IPS DF 19.7 (cell line): ENCODE measurements around the gene BCAP29.

Experiments used
- DNase-seq: peaks from one replicate; pipeline ENCODE4 v3.0.0-alpha.2; 2013; ENCODE audit warnings: low read depth, low spot score

The BCAP29 gene

DNA sequence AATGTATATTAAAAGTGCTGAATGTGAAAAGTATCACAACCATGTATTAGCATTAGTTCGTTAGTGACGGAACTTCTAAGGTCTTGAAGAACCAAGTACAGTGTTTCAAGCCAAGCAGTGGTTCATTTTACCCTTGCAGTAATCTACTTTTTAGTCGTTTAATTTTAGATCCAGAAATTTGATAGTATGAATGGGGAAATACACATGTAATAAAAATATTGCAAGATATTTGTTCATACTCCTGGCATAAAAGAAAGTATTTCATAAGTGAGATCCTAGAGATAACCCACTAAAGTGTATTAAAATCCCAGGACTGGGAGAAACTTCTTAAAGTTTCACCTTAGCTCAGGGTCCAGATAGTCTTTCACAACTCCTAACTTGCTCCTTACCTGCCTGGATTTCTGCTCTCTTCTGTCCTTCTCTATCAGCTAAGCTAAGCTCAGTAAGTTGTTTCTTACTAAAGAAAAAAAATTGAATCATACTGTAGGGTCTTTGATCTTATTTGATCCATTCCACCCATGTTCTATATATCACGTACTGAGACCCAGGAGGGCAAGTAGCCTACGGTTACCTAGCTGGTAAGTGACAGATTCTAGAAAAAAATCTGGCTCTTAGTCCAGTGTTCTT is 1.5 kb downstream of the BCAP29 start:
- DNase-seq: no peak

DNA sequence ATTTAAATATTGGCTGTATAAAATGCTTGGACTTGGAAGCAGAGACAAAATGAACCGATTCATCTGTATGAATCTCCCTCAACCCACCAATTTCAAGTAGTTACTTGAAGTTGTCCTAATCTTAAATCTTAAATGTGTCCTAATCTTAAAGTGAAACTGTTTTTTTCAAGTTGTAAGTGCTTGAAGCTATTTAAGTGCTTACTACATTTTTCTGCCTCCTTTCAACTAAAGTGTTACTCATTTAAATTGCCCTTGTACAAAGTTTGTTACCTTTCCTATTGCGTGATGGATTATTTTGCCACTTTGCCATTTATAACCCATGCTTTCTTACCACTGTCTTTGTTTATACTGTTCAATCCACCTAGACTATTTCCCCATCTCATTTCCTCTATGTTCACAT is 2.8 kb downstream of the BCAP29 start:
- no peak for DNase-seq

DNA sequence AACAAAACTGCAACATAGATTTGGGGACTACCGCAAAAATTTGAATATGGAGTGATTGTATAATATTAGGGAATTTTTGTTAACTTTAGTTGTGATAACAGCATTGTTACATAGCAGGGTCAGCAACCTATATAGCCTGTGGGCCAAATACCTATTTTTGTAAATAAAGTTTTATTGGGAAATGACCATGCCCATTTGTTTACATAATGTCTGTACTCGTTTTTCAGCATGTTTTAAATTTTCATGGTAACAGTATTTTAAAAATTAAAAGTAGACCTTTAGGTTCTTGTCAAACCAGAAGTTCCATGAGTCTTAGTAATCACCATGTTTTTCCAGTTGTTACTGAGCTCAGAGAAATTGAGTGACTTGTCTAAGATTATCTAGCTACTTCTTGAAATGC is 4.7 kb downstream of the BCAP29 start:
- DNase-seq: no peak

DNA sequence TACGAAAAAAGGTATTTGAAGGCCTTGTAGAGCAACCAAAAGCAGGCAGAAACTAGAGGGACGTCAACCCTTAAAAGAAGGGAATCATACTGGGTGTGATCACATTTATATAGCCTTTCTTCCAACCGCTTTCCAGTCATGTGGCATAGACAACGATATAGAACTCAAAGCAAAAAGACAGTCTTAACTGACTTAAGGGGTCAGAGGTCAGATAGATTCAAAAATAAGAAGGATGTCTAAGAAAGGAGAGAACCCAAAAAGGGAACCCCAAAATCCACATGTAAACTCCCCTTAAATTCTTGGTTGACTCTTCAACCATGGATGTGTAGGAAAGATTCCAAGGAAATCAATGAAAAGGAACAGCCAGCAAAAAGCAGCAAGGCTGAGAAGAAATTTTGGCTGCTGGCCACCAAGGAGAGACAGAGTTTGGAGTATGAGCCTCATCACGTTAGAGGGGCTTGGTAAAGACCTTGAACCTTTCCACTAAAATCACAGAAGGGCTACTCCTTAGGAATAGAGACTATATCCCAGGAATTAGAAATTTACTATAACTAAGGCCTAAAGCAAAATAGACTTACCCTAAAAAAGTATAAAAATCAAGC is 8.6 kb downstream of the BCAP29 start:
- no peak for DNase-seq

DNA sequence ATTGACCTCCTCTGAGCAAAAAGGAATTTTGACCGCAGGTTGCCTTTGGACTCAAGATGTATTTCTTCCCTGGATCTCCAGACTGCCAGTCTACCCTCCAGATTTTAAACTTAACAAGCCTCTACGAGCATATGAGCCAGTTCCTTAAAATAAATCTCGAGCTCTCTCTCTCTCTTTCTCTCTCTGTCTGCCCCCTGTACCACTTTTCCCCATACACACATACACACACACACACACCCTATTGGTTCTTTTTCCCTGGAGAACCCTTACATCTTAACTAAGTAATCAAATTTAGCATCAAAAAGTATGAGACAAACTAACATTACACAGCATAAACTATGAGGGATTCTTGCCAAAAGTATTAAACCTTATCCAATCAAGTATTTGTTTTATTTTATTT is 11.4 kb downstream of the BCAP29 start:
- no peak for DNase-seq

DNA sequence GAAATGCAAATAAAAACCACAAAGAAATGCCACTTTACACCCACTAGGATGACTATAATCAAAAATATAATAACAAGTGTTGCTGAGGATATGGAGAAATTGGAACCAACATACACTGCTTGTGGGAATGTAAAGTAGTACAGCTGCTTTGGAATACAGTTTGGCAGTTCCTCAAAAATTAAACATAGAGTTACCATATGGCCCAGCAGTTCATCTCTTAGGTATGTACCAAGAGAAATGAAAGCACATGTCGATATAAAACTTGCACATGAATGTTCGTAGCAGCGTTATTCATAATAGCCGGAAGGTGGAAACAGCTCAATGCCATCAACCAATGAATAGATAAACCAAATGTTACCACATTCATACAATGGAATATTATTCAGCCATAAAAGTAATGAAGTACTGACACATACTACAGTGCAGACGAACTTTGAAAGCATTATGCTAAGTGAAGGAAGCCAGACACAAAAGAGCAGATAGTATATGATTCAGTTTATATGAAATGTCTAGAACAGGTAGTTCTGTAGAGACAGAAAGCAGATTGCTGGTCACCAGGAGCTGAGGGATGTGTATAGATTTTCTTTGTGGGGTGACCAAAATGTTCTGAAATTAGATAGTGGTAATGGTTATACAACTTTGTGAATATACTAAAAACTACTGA is 12.4 kb downstream of the BCAP29 start:
- DNase-seq: no peak

DNA sequence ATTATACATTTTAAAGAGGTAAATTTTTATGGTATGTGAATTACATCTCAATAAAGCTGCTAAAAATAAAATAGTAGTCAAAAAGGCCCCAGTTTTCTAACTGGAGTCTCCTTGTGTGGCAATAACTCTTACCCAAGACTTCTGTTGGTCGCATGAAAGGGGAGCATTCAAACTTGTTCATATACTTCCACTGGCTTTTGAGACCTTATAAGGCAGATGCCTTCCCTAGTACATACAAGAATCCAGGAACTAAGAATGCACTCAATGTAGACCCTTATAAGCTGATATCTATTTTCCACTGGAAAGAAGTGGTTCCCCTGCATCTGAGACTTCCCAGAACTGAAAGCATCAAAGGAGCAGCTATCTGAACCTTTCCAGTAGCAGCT is 13.0 kb downstream of the BCAP29 start:
- no peak for DNase-seq

DNA sequence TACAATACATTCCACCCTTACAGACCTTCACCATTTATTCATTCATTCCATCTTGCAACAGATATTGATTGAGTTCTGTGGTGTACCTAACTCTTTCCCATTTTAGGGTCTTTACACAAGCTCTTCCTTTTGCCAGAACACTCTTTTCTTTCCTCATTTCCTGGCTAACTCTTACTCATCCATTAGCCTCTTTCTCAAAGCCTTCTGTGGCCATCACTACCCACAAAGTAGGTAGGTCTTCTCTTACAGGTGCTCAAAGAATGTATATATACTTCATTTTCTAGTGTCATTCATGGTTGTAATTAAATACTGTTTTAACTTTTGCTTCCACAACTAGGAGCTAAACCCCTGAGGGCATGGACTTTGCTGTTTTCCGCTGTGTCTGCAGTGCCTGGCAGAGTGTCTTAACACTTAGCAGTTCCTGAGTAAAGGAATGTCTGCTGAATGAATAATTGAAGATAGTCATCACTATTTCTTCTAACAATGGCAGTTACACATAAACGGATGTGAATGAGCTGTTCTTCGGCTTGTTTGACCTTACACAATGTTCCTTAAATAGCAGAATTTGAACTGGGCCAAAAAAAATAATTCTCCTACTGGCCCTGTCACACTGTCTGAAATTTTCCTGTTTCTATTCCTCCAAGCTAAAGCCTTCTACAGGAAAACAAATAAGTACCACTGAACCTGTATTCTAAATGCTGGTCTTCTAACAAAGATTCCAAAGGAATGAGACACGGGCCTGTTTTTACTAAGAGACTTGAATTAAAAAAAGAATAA is 15.1 kb downstream of the BCAP29 start:
- no peak for DNase-seq

DNA sequence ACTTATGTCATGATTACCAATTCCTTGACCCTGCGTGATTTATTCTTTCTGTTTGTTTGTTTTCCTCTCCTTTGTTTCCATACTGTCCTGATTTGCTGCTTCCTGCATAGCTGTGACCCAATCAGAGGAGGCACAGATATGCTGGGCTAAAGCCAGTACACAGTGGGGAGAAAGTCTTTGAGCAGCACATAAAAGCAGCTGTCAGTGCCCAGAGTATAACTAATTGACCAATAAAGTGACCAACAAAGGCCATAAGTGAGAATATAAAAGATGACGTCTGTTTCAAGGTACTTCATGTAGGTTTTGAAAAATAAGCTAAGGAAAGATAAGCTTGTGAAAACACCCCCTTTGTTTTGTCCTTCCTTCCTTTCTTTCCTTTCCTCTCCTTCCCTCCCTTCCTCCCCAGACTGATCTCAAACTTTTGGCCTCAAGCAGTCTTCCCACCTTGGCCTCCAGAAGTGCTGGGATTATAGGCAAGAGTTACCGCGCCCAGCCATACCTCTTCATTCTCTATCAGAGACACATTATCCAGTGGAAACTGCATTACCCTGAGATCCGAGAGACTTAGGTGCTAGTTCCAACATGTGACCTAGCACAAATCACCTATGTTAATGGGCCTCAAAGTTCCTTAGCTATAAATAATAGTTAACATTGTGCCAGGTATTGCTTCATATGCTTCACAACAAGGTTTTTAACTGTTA is 17.0 kb downstream of the BCAP29 start:
- DNase-seq: no peak

DNA sequence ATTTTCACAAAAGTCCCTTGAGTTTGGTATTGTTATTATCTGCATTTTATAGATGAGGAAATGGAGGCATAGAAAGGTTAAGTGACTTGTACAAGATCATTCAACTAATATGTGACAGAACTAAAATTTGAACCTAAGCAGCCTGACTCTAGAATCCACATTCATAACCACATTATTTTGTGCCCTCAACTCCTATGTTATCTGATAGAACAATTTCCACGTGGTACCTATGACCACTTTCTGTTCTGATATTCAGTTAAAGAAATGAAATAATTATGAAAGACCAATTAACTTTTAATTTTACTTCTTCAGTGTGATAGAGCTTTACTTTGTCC is 17.5 kb downstream of the BCAP29 start:
- DNase-seq: no peak

DNA sequence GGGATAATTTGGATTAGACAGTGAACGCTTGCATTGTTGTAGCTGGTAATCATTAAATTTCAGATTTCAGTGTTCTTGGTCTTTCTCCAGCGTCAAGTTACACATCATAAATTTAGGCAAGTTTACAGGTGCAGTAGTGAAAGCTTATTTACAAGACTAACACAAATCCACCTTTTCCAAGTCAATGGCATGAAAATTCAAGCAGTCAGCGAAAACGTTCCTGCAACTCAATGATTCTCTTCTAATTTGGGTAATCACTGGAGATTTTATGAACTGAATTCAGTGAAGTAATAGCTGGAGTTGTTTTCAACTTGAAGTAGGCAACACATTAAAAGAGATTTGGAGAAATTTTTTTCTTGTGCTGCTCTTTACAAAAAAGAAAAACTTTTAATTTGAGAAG is 17.9 kb downstream of the BCAP29 start:
- DNase-seq: no peak

DNA sequence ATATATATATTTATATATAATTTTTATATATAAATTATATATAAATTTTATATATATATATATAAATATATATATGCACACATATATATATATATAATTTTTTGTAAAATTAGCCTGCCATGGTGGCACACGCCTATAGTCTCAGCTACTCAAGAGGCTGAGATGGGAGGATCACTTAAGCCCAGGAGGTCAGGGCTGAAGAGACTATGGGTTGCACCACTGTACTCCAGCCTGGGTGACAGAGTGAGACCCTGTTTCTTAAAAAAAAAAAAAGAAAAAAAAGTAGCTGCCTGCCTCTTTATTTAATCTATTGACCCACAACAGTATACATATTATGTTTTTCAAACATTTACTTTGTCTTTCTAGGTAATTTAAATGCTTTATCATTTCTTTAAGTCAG is 19.2 kb downstream of the BCAP29 start:
- DNase-seq: no peak

DNA sequence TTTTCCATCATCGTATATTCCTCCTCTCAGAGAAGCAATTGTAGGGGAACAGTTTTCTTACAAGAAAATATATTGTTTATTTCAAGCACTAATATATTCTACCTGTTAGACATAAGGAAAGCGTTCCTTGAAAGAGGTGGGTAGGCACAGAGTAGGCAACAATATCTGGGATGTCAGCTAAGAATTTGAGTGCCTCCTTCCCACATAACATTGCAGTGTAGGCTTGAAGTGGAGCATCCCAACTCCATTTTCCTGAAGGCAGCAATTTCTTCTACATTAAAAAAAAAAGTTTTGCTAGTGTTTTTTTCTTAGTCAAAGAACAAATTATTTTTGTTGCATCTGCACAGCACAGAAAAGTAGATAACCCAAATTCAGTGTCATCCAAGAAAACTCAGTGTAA is 20.8 kb downstream of the BCAP29 start:
- no peak for DNase-seq

DNA sequence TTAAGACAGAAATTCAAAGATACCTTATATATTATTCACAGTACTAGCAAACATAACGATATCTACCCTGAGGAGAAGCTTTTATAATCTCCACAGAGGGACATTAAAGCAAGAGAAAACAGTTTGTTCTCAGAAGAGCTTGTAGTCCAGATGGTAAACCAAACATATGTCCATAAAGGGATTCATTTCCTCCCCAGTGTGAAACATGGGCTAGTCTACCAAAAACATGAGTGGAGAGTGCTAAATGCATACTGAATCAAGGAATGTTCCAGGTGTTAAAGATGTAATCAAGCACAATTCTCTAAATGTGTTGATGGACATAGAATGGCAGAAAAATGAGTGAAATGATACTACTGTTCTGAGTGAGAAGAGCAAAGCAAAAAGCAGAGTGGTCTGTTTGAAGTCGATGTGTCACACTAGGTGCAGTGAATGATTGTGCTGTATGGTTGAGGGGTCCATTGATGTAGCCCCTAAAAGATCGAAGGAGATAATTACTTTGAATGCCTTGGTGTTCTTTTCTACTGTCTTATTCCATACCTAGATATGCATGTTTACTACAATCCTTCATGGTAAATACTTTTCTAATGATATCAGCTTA is 25.3 kb downstream of the BCAP29 start:
- no peak for DNase-seq

DNA sequence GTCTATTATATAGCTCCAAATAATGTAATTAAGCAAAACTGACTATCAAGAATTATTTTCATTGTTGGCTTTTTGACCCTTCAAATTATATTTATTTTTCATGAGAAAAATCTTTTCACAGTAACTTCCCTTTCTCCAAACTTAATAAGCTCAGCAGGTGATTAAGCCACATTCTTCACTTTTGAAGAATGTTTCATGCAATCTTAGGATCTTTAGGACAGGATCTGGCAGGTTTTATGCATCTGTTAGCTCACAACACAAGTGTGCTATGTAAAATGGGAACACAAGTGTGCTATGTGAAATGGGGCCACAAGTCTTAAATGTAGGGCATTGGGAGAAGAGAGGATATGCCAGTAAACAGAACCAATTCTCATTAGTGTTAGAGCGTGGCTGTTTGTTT is 26.3 kb downstream of the BCAP29 start:
- DNase-seq: no peak

DNA sequence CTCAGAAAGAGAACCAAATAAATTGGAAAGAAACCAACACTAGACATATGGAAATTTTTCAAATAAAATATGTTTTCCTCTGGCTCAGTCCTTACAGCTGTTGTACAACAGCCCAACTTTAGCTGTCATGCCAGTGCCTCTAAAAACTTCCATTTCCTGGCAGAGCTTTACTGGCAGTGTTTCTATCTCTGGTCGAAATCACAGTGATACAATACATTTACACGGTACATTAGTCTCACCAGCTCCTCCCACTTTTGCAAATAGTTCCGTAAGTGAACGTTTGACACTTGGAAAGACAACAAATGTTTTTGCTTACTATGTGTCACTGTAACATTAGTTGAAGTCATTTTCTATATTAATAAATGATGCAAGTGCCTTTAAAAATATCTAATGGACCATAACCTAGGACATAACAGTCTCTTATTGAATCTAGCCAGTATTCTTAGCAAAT is 29.8 kb downstream of the BCAP29 start:
- no peak for DNase-seq

DNA sequence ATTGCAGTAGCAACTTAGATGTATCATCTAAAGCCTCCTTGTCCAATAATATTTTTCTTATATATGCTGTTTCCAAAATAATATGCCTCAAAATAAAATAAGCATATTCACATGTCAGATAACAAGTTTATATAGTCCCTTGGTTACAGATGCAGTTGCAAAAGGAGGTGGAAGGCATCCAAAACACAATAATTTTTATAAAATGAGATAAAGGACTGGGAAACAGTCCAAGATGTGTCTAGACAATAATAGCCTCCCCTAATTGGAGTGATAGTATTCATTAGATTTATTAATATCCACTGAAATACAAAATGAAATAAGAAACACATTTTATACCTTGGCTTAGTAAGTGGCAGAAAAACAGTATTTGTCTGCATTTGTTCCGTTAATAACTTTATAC is 30.3 kb downstream of the BCAP29 start:
- no peak for DNase-seq

DNA sequence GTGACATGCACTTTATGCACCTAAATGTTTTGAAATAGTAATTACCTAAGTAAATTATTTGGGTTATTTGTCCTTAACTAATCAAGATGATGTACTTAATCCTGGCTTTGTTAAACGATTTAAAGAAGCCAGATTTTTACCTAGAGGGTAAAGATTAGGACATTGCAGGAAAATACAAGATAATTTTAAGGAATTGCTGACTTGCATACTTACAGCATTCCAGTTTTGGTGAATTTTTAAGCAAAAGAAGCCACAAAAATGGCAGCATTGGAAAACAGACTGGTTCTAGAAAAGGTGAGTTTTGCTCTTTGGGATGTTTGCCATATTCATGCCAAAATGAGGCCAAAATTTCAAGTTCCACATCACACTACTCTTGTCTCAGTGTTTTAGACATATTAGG is 33.4 kb downstream of the BCAP29 start:
- DNase-seq: no peak

DNA sequence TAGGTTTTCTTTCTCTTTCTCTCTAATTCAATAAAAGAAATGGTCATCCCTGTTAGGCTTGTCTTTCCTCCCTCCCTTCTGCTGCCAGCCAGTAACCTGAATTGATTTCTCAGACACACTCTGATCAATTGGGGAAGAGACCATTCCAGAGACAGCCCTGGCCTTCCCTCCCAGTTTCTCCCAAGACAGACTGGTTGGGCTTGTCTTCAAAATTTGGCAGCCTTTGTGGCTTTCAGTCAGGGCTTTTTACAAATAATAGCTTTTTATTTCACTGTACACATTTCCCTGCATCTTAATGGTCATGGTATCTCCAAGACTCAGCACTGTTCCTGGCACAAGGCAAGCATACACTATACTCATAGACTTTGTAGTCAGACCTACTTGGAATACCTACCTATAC is 33.9 kb downstream of the BCAP29 start:
- DNase-seq: no peak

DNA sequence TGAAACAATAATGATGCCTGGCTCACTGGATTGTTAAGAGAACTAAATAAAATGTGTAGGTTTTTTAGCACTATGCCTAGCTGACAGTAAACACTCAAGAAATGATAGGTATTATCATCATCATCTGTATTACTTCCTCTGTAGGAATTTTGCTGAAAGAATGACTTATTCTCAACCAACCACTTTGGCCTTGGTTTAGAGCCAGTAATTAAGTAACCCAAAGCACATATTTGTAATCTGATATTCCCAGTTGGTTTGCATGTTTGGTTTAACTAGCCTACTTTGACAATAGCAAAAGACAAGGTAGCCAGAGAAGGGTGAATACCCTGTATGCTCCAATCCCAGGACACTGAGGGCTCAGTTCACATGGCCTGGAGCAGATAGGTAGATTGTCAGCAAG is 34.4 kb downstream of the BCAP29 start:
- no peak for DNase-seq

DNA sequence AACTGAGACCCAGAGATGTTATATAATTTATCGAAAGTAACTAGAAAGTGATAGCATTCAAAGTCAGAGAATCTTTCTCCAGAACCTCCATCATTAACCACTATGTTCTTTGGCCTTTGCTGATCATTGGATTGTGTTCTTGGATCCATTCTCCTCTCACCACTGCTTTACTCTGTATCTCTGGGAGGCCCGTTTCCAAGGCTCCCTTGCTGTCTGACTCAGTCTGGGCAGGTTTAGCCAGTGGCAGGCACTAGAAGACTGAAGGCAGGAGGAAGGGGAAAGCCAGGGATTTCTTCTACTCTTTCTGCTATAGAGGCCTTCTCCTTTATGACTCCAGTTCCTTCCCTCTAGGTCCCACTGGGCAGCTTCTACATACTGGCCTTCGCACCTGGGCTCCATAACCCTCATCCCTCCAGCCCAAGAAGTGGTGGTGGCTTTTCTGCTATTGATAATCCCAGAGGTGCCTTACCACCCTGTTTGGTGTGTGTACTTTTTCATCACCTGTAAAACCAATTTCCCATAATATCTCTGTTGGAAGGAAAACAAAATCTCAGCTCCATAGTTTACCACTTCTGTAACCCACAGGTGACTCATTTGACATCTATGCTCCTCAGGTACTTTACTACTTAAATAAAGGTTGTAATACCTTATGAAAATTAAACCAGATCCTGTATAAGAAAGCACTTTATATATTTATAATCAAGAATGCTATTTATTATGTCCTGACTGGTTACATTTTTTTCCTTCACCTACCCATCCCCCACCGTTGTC is 36.0 kb downstream of the BCAP29 start:
- no peak for DNase-seq
